Astrocyte (in vitro differentiated cells and primary cell): ENCODE results near the gene IGBP1. TPM values are rescaled to one million over a fixed set of nuclear protein-coding genes. Genes with fewer than 3 reads are reported as not detected.

Source experiments
- DNase-seq: peaks from one replicate; pipeline ENCODE4 v3.0.0-alpha.2; 2010; ENCODE audit warnings: low read depth
- FAIRE-seq: peaks from 2 replicates; lab custom pipeline; 2011; peaks lifted over from hg19 to GRCh38; lab: Jason Lieb, UNC
- H2AFZ ChIP-seq: 2 replicates; pipeline ENCODE4 v1.6.0; 2012; ENCODE audit warnings: low read depth, low read length, inconsistent platforms
- H3K27ac ChIP-seq: 2 replicates; pipeline ENCODE4 v1.5.1; 2011; ENCODE audit warnings: low read depth, low read length, inconsistent platforms
- H3K27me3 ChIP-seq: 2 replicates; pipeline ENCODE4 v1.6.0; 2011; ENCODE audit warnings: low read length, inconsistent platforms; ENCODE audit not compliant: insufficient read depth
- H3K36me3 ChIP-seq: 2 replicates; pipeline ENCODE4 v1.5.1; 2011; ENCODE audit warnings: low read length, inconsistent platforms; ENCODE audit not compliant: insufficient read depth
- H3K4me1 ChIP-seq: 2 replicates; pipeline ENCODE4 v1.5.1; 2011; ENCODE audit warnings: low read length, inconsistent platforms; ENCODE audit not compliant: insufficient read depth
- H3K4me2 ChIP-seq: 2 replicates; pipeline ENCODE4 v1.6.0; 2012; ENCODE audit warnings: low read length, inconsistent platforms
- H3K4me3 ChIP-seq: 2 replicates; pipeline ENCODE4 v1.5.1; 2011; ENCODE audit warnings: low read depth, mild to moderate bottlenecking, low read length, inconsistent platforms; ENCODE audit not compliant: insufficient read depth
- H3K79me2 ChIP-seq: 2 replicates; pipeline ENCODE4 v1.6.0; 2012; ENCODE audit warnings: mild to moderate bottlenecking, low read length, inconsistent platforms; ENCODE audit not compliant: insufficient read depth
- H3K9ac ChIP-seq: 2 replicates; pipeline ENCODE4 v1.6.0; 2012; ENCODE audit warnings: mild to moderate bottlenecking, low read length, inconsistent platforms
- H3K9me3 ChIP-seq: 2 replicates; pipeline ENCODE4 v1.5.1; 2012; ENCODE audit warnings: low read depth, mild to moderate bottlenecking, low read length, inconsistent platforms; ENCODE audit not compliant: insufficient read depth
- H4K20me1 ChIP-seq: 2 replicates; pipeline ENCODE4 v1.6.0; 2012; ENCODE audit warnings: low read length, inconsistent platforms; ENCODE audit not compliant: insufficient read depth
- H3K27ac Mint-ChIP-seq: one replicate; pipeline ENCODE4 v1.8.0; 2021; ENCODE audit warnings: mild to moderate bottlenecking, mixed read lengths; ENCODE audit not compliant: unreplicated experiment
- H3K27me3 Mint-ChIP-seq: one replicate; pipeline ENCODE4 v1.8.0; 2021; ENCODE audit warnings: low read depth, mixed read lengths; ENCODE audit not compliant: unreplicated experiment
- H3K36me3 Mint-ChIP-seq: one replicate; pipeline ENCODE4 v1.8.0; 2021; ENCODE audit warnings: low read depth, mixed read lengths; ENCODE audit not compliant: unreplicated experiment
- H3K4me1 Mint-ChIP-seq: one replicate; pipeline ENCODE4 v1.8.0; 2021; ENCODE audit warnings: low read depth, mixed read lengths; ENCODE audit not compliant: unreplicated experiment
- H3K4me3 Mint-ChIP-seq: one replicate; pipeline ENCODE4 v1.8.0; 2021; ENCODE audit warnings: mild to moderate bottlenecking, moderate library complexity, mixed read lengths; ENCODE audit not compliant: unreplicated experiment
- H3K9me3 Mint-ChIP-seq: one replicate; pipeline ENCODE4 v1.8.0; 2021; ENCODE audit warnings: mild to moderate bottlenecking, mixed read lengths; ENCODE audit not compliant: unreplicated experiment
- CTCF ChIP-seq: IDR thresholded peaks from 2 replicates; pipeline ENCODE4 v1.5.1; 2011; ENCODE audit warnings: low read depth, mild to moderate bottlenecking, inconsistent platforms, low read length, moderate library complexity; ENCODE audit not compliant: insufficient read depth
- EZH2 ChIP-seq: IDR thresholded peaks from 2 replicates; pipeline ENCODE4 v1.6.1; 2012; ENCODE audit warnings: mild to moderate bottlenecking, low read length, inconsistent platforms; ENCODE audit not compliant: insufficient read depth
- total RNA-seq: library from RNA; stranded (reverse); gene quantifications from 2 replicates; pipeline ENCODE4 v1.2.1, GENCODE V29; 2021

IGBP1 gene
- total RNA-seq, 1 donor from 2014 or later, result 41.1 TPM

- H3K4me1 ChIP-seq, result peaks cover 43% of the 10 kb centered on the region
- no peak overlapping the region for H3K27ac ChIP-seq
- no peak overlapping the region for H3K4me3 ChIP-seq
- no peaks in the 10 kb centered on the region for H3K27me3 ChIP-seq
- H3K9me3 Mint-ChIP-seq, result peaks cover 2% of the 10 kb centered on the region
- no peak overlapping the region for H3K9ac ChIP-seq
- H3K4me1 Mint-ChIP-seq, result peaks cover 26% of the 10 kb centered on the region
- H3K79me2 ChIP-seq, result no peaks in the 10 kb centered on the region
- H3K4me2 ChIP-seq, result no peak overlapping the region
- no peaks in the 10 kb centered on the region for H3K36me3 ChIP-seq
- no peak for TF ChIP-seq EZH2
- no peaks in the 10 kb centered on the region for H3K9me3 ChIP-seq
- H3K4me3 Mint-ChIP-seq, result no peak overlapping the region
- no peak overlapping the region for H3K27ac Mint-ChIP-seq
- H3K27me3 Mint-ChIP-seq, result no peaks in the 10 kb centered on the region
- no peaks in the 10 kb centered on the region for H3K36me3 Mint-ChIP-seq
- H4K20me1 ChIP-seq, result no peaks in the 10 kb centered on the region
- FAIRE-seq (no peak), DNase-seq (no peak)
- no peak overlapping the region for H2AFZ ChIP-seq
Observed at GRCh38 chrX:70172964-70173363, 39.7 kb downstream of the IGBP1 start.

- Histone ChIP-seq H3K9me3 (no peaks in the 10 kb centered on the region), H3K27ac (peak overlapping the region; percentile 80), H3K36me3 (no peaks in the 10 kb centered on the region), H3K79me2 (no peaks in the 10 kb centered on the region), H3K4me2 (peak overlapping the region; percentile 75), H3K27me3 (no peaks in the 10 kb centered on the region), H4K20me1 (no peaks in the 10 kb centered on the region), H3K4me1 (peaks cover 28% of the 10 kb centered on the region), H2AFZ (no peak overlapping the region), H3K9ac (peak overlapping the region; percentile 67), H3K4me3 (no peak overlapping the region)
- DNase-seq (peak; percentile 65), FAIRE-seq (peak; percentile 92)
- peak overlapping the region; percentile 80 for H3K27ac Mint-ChIP-seq
- no peaks in the 10 kb centered on the region for H3K36me3 Mint-ChIP-seq
- no peaks in the 10 kb centered on the region for H3K27me3 Mint-ChIP-seq
- no peak overlapping the region for H3K4me3 Mint-ChIP-seq
- TF ChIP-seq CTCF (no peak), EZH2 (no peak)
- H3K9me3 Mint-ChIP-seq, result peaks cover 2% of the 10 kb centered on the region
- peaks cover 18% of the 10 kb centered on the region for H3K4me1 Mint-ChIP-seq
Observed at GRCh38 chrX:70174754-70175153, 41.5 kb downstream of the IGBP1 start.

GRCh38 chrX:70175338-70175737 is 42.1 kb downstream of the IGBP1 start:
- TF ChIP-seq EZH2 (no peak), CTCF (no peak)

More at GRCh38 chrX:70175338-70175737, 42.1 kb downstream of the IGBP1 start:
- Histone ChIP-seq H3K27ac (no peak overlapping the region), H3K9ac (no peak overlapping the region), H4K20me1 (no peaks in the 10 kb centered on the region), H3K79me2 (no peaks in the 10 kb centered on the region), H3K9me3 (no peaks in the 10 kb centered on the region), H3K27me3 (no peaks in the 10 kb centered on the region), H2AFZ (no peak overlapping the region), H3K4me2 (no peak overlapping the region), H3K4me1 (peaks cover 28% of the 10 kb centered on the region), H3K36me3 (no peaks in the 10 kb centered on the region), H3K4me3 (no peak overlapping the region)
- Mint-ChIP-seq H3K9me3 (peaks cover 2% of the 10 kb centered on the region), H3K4me1 (peaks cover 16% of the 10 kb centered on the region), H3K27me3 (no peaks in the 10 kb centered on the region), H3K27ac (no peak overlapping the region), H3K4me3 (no peak overlapping the region), H3K36me3 (no peaks in the 10 kb centered on the region)
- FAIRE-seq (no peak), DNase-seq (no peak)
